GM12872 (cell line): ENCODE measurements around the gene LRRC28.

Experiments
- TF ChIP-seq, protein P1 (sequence below): IDR thresholded peaks from 3 replicates; pipeline ENCODE4 v1.5.1; 2011; ENCODE audit warnings: low read depth, mild to moderate bottlenecking, low read length, moderate library complexity; ENCODE audit not compliant: insufficient read depth

Gene LRRC28

DNA sequence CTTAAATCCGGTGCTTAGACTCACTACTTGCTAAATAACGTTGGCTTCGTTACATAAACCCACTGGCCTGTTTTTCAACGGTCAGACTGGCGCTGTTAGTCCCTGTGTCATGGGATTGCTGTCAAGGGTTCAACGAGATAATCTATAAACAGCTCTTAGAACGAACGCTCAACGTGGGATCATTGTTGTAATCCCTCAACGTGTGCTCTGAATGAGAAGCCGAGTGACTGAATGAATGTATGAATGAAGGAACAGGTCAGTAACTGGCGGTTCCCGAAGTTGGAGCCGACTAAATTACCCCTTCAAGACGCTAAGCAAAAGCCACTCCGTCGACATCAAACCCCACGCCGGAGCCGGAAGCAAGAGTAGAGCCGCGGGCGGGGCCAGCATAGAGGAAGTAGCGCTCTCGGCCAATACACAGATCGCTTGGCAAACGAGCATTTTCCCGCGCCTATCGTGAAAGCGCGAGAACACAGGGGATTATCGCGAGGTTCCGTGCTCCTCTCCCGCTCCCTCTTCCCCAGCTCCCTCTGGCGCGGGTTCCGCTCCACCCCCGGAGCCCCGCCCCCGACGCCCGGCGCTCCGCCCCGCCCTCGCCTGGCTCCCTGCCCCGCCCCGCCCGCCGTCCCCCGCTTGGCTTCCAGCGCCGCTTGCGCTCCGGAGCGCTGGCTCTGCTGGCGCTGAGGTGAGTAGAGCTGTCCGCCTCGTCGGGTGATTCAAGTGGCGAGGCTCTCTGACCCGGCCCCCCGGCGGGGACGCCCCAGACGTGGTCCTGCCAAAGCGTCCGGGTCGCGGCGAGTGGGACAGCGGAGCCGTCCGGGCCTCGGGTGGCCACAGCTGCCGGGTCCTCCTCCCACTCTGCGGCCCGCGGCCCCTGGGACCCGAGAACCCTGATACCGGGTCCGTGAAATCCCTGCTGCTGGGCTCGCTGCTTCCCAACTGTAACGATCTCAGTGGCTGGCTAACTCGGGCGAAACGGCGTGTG, at the start of gene LRRC28:
LRRC28 (plus strand) TSS at position 625 of the 985 bp plus-strand sequence. CDS start 4,477 bp downstream, outside the sequence.
- TF ChIP-seq, protein P1, sequence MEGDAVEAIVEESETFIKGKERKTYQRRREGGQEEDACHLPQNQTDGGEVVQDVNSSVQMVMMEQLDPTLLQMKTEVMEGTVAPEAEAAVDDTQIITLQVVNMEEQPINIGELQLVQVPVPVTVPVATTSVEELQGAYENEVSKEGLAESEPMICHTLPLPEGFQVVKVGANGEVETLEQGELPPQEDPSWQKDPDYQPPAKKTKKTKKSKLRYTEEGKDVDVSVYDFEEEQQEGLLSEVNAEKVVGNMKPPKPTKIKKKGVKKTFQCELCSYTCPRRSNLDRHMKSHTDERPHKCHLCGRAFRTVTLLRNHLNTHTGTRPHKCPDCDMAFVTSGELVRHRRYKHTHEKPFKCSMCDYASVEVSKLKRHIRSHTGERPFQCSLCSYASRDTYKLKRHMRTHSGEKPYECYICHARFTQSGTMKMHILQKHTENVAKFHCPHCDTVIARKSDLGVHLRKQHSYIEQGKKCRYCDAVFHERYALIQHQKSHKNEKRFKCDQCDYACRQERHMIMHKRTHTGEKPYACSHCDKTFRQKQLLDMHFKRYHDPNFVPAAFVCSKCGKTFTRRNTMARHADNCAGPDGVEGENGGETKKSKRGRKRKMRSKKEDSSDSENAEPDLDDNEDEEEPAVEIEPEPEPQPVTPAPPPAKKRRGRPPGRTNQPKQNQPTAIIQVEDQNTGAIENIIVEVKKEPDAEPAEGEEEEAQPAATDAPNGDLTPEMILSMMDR = no peak

DNA sequence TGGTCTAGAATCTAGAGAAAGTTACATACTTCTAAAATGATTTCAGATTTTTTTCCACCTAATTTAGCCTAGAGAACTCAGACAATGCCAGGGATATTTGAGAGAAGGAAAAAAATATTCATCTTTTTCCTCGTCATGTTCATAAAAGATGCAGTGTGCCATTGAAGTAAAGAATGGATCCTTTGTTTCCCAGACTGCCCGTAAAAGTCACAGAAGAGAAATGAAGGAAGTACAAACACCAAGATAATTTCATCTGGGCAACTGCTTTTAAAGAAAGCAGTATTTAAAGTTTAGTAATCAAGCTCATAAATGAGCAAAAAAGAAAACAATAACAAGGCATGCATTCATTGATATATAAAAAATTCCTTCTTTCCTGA, 49.1 kb upstream of the LRRC28 start:
- TF ChIP-seq, protein P1 = no peak

DNA sequence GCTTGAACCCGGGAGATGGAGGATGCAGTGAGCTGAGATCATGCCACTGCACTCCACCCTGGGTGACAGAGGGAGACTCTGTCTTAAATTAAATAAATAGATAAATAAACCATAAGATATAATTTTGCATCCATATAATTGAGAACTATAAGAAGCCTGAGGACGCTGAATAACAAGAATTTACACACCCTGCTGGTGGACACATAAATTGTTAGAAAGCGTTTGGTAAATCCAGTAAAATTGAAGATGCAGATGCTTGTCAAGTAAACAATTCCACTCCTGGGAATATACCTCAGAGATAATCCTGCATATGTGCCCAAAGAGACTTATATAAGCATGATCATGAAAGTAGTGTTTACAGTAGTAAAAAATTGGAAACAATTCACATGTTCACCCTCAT, 43.6 kb upstream of the LRRC28 start:
- TF ChIP-seq, protein P1 = no peak

- TF ChIP-seq, protein P1 = no peak
Measured at GRCh38 chr15:99209326-99209725, 42.0 kb upstream of the LRRC28 start.

- TF ChIP-seq, protein P1 = no peak
Measured at GRCh38 chr15:99210334-99210733, 40.9 kb upstream of the LRRC28 start.

GRCh38 chr15:99211926-99212325, 39.4 kb upstream of the LRRC28 start:
- TF ChIP-seq, protein P1 = no peak

DNA sequence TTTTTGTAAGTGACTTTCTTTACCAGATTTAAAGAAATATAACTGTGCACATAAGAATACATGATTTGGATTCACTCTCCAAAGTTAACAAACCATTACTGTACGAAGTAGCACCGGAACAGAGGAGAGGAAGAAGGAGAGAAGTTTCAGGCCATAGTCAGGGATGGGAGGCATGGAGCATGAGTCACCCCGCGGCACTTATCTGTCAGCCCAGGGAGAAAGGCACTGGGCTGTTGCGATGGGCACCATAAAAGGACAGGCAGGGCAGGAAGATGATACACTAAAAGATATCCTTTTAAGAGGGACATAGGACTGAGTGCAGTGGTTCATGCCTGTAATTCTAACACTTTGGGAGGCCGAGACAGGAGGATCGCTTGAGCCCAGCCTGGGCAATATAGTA, 38.9 kb upstream of the LRRC28 start:
- TF ChIP-seq, protein P1 = no peak
